HFF-Myc (cell line): ENCODE measurements around the gene IFFO2.

Experiments
- DNase-seq: peaks from one replicate; pipeline ENCODE4 v3.0.0-alpha.2; 2011; ENCODE audit warnings: low read depth; ENCODE audit errors: extremely low read depth
- H3K4me3 ChIP-seq: replicated peaks from 2 replicates; pipeline ENCODE4 v1.5.1; 2011; ENCODE audit warnings: low read depth, mild to moderate bottlenecking, control low read depth, low read length
- TF ChIP-seq, protein P1 (sequence below): IDR thresholded peaks from 2 replicates; pipeline ENCODE4 v1.5.1; 2012; ENCODE audit warnings: mild to moderate bottlenecking, low read depth, low read length, control low read depth; ENCODE audit errors: missing control alignments

IFFO2 gene

DNA sequence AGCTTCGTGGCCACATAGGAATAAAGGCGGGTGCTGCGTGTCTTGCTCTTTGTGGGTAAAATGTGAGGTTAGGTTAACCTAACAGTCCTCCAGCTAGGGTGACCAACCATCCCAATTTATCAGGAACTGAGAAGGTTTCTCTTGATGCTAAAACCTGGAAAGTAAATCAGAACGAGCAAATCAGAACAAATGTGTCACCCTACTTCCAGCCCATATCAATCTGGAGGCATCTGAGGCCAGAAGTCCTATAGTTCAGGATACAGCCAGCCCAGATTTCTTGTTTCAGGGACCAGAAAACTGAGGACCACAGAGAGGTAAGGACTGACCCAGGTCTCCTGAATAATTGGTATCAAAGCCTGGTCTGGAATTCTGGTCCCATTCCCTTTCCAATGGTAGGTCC lies 3.1 kb upstream of the IFFO2 start:
- TF ChIP-seq, protein P1, sequence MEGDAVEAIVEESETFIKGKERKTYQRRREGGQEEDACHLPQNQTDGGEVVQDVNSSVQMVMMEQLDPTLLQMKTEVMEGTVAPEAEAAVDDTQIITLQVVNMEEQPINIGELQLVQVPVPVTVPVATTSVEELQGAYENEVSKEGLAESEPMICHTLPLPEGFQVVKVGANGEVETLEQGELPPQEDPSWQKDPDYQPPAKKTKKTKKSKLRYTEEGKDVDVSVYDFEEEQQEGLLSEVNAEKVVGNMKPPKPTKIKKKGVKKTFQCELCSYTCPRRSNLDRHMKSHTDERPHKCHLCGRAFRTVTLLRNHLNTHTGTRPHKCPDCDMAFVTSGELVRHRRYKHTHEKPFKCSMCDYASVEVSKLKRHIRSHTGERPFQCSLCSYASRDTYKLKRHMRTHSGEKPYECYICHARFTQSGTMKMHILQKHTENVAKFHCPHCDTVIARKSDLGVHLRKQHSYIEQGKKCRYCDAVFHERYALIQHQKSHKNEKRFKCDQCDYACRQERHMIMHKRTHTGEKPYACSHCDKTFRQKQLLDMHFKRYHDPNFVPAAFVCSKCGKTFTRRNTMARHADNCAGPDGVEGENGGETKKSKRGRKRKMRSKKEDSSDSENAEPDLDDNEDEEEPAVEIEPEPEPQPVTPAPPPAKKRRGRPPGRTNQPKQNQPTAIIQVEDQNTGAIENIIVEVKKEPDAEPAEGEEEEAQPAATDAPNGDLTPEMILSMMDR, result no peak
- no peak for DNase-seq
- no peak overlapping the region for H3K4me3 ChIP-seq

GRCh38 chr1:18957532-18958300 lies 1.2 kb upstream of the IFFO2 start:
- TF ChIP-seq, protein P1, result no peak
- H3K4me3 ChIP-seq, result peak overlapping the region; percentile 57; the same call in 1 of the 2 replicates
- DNase-seq, result no peak

GRCh38 chr1:18957136-18957521 lies 653 bp upstream of the IFFO2 start:
- DNase-seq, result no peak
- TF ChIP-seq, protein P1, result no peak
- peak overlapping the region; percentile 57 for H3K4me3 ChIP-seq

DNA sequence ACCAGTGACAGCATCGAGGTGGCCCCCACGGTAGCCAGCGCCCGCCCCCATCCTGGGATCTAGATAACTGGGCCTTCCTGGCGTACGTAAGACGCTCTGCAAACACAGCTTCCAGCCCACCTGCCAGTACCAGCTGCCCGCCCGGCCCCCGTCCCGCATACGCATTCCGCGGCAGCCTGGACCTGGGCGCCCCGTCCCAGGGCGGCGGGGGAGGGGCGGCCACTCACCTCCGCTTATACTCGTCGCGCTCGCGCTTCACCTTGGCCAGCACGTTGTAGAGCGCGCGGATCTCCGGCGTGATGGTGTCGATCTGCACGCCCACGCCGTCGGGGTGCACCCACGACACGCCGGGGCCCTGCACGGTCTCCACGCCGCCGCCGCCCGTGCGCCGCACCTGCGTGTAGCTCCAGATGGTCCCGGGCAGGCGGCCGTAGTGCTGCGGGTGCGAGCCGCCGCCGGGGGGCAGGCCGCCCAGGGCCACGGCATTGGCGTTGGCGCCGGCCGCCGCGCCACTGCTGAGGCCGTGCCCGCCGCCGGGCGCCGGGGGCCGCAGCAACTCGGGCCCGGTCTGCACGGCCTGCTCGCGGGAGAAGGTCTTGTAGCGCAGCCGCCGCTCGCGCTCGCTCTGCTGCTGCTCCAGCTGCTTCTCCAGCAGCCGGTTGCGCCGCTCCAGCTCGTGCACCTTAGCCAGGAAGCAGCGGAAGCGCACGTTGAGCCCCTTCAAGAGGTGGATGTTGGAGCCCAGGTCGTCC lies 859 bp downstream of the IFFO2 start:
- H3K4me3 ChIP-seq, result peak overlapping the region; percentile 57
- TF ChIP-seq, protein P1, result no peak
- no peak for DNase-seq

GRCh38 chr1:18955131-18955440 lies 1.4 kb downstream of the IFFO2 start:
- peak overlapping the region; percentile 57 for H3K4me3 ChIP-seq
- TF ChIP-seq, protein P1, result no peak
- no peak for DNase-seq

- DNase-seq, result no peak
- TF ChIP-seq, protein P1, result no peak
- H3K4me3 ChIP-seq, result peak overlapping the region; percentile 57
Measured at GRCh38 chr1:18954270-18955071, 2.0 kb downstream of the IFFO2 start.
